GM12878 (cell line): ENCODE data around the gene UTP25. TPM values are rescaled to one million over a fixed set of nuclear protein-coding genes. Genes with fewer than 3 reads are reported as not detected.

Source experiments
- ATAC-seq: fragments of 200-7000 bp; cut with Tn5 transposase; 3 replicates; pipeline ENCODE4 v1.9.1; 2020; ENCODE audit warnings: mild to moderate bottlenecking, moderate library complexity
- BruUV-seq: library from RNA; stranded (reverse); fragments of 400-500 nt; replicated peaks from 2 replicates; lab custom pipeline; 2021; lab: Mats Ljungman, UMichigan
- CTCF ChIA-PET: fragments of 300-600 bp; sonication (Branson Sonifier 250); formaldehyde crosslinking; extraction: SDS; loops from one replicate; lab custom pipeline; 2021; ENCODE audit warnings: inconsistent platforms; lab: Yijun Ruan, JAX
- POLR2A ChIA-PET: fragments of 350-600 bp; formaldehyde crosslinking; extraction: SDS; loops from one replicate; lab custom pipeline; 2021; ENCODE audit warnings: inconsistent platforms; lab: Charles Lee
- RAD21 ChIA-PET: fragments of 300-600 bp; sonication (Branson Sonifier 250); formaldehyde crosslinking; loops from one replicate; lab custom pipeline; 2023; ENCODE audit warnings: antibody characterized with exemption; ENCODE audit not compliant: unreplicated experiment; lab: Charles Lee
- SMC1A ChIA-PET: fragments of 300-600 bp; sonication (Branson Sonifier 250); formaldehyde crosslinking; loops from one replicate; lab custom pipeline; 2023; ENCODE audit not compliant: unreplicated experiment, uncharacterized antibody; lab: Charles Lee
- DNase-seq: peaks from one replicate; pipeline ENCODE4 v3.0.0-alpha.2; 2011; ENCODE audit warnings: low read depth, low spot score
- FAIRE-seq: peaks from 3 replicates; lab custom pipeline; 2011; peaks lifted over from hg19 to GRCh38; lab: Jason Lieb, UNC
- H2AFZ ChIP-seq: 2 replicates; pipeline ENCODE4 v1.6.0; 2011; ENCODE audit warnings: low read depth, low read length, control low read depth; ENCODE audit not compliant: control insufficient read depth
- H3K27ac ChIP-seq: 2 replicates; pipeline ENCODE4 v1.5.1; 2011; ENCODE audit warnings: control low read depth; ENCODE audit not compliant: control insufficient read depth, insufficient read depth
- H3K27me3 ChIP-seq, 2 experiments: replicated peaks in 1 of 2; 2 replicates each; pipeline versions ENCODE4 v1.6.0 to v1.6.1; 2011; ENCODE audit warnings: low read length in 1 of 2; ENCODE audit not compliant: control insufficient read depth in 2 of 2, insufficient read depth in 2 of 2
- H3K36me3 ChIP-seq, 2 experiments: 2 replicates each; pipeline ENCODE4 v1.5.1; 2011; ENCODE audit warnings: low read length in 1 of 2; ENCODE audit not compliant: control insufficient read depth in 2 of 2, insufficient read depth in 2 of 2
- H3K4me1 ChIP-seq: 2 replicates; pipeline ENCODE4 v1.6.1; 2011; ENCODE audit warnings: mild to moderate bottlenecking, low read length, moderate library complexity, mixed read lengths; ENCODE audit not compliant: control insufficient read depth, insufficient read depth
- H3K4me2 ChIP-seq: 2 replicates; pipeline ENCODE4 v1.6.0; 2011; ENCODE audit warnings: control low read depth; ENCODE audit not compliant: control insufficient read depth, insufficient read depth
- H3K4me3 ChIP-seq: fragments of 200-600 bp; sonication (generic); 2 replicates; pipeline ENCODE4 v1.5.1; 2016
- H3K79me2 ChIP-seq: 2 replicates; pipeline ENCODE4 v1.6.0; 2011; ENCODE audit warnings: low read length; ENCODE audit not compliant: control insufficient read depth, insufficient read depth
- H3K9ac ChIP-seq: 2 replicates; pipeline ENCODE4 v1.8.0; 2011; ENCODE audit warnings: low read length, control low read depth, mixed read lengths; ENCODE audit not compliant: control insufficient read depth, insufficient read depth
- H3K9me3 ChIP-seq: replicated peaks from 3 replicates; pipeline ENCODE4 v1.5.1; 2011; ENCODE audit warnings: mild to moderate bottlenecking, low read length; ENCODE audit not compliant: control insufficient read depth, insufficient read depth
- H4K20me1 ChIP-seq: 2 replicates; pipeline ENCODE4 v1.6.0; 2011; ENCODE audit not compliant: control insufficient read depth, insufficient read depth
- BCL3 ChIP-seq: IDR thresholded peaks from 2 replicates; pipeline ENCODE4 v1.6.1; 2011; ENCODE audit warnings: borderline replicate concordance, low read depth, mild to moderate bottlenecking, moderate library complexity, low read length; ENCODE audit not compliant: insufficient read depth, poor library complexity, severe bottlenecking
- BRCA1 ChIP-seq: IDR thresholded peaks from 2 replicates; pipeline ENCODE4 v1.6.1; 2011; ENCODE audit warnings: low read depth, low read length, improper control_type of control experiment
- CBFB ChIP-seq: IDR thresholded peaks from 2 replicates; pipeline ENCODE4 v1.6.1; 2016; ENCODE audit warnings: antibody characterized with exemption, low read depth
- CREM ChIP-seq: IDR thresholded peaks from 2 replicates; pipeline ENCODE4 v1.6.1; 2014; ENCODE audit warnings: antibody characterized with exemption, low read depth
- E4F1 ChIP-seq: fragments of 450-650 bp; IDR thresholded peaks from 2 replicates; pipeline ENCODE4 v1.6.1; 2018; ENCODE audit warnings: borderline replicate concordance, mild to moderate bottlenecking; ENCODE audit not compliant: partially characterized antibody
- EED ChIP-seq: sonication (generic); IDR thresholded peaks from 2 replicates; pipeline ENCODE4 v1.6.1; 2016; ENCODE audit warnings: antibody characterized with exemption, low read depth
- ELK1 ChIP-seq: IDR thresholded peaks from 2 replicates; pipeline ENCODE4 v1.6.1; 2012; ENCODE audit warnings: low read depth, low read length, improper control_type of control experiment
- HDGF ChIP-seq: fragments of 450-650 bp; IDR thresholded peaks from 2 replicates; pipeline ENCODE4 v1.6.1; 2016; ENCODE audit warnings: antibody characterized with exemption
- IRF3 ChIP-seq: fragments of 450-650 bp; IDR thresholded peaks from 2 replicates; pipeline ENCODE4 v1.6.1; 2014; ENCODE audit warnings: mild to moderate bottlenecking
- NR2F1 ChIP-seq: fragments of 450-650 bp; conservative IDR thresholded peaks from 2 replicates; pipeline ENCODE4 v1.6.1; 2017; ENCODE audit warnings: mild to moderate bottlenecking
- POLR2AphosphoS5 ChIP-seq: IDR thresholded peaks from 2 replicates; pipeline ENCODE4 v1.6.1; 2011; ENCODE audit warnings: mild to moderate bottlenecking, low read length, inconsistent platforms
- POU2F2 ChIP-seq: IDR thresholded peaks from 3 replicates; pipeline ENCODE4 v1.6.1; 2011; ENCODE audit warnings: low read depth, mild to moderate bottlenecking, low read length, borderline replicate concordance
- SREBF2 ChIP-seq: IDR thresholded peaks from 2 replicates; pipeline ENCODE4 v1.6.1; 2012; ENCODE audit warnings: mild to moderate bottlenecking, low read length
- TBL1XR1 ChIP-seq: IDR thresholded peaks from 2 replicates; pipeline ENCODE4 v1.6.1; 2012; ENCODE audit warnings: low read depth, low read length, improper control_type of control experiment
- TCF12 ChIP-seq: IDR thresholded peaks from 2 replicates; pipeline ENCODE4 v1.6.1; 2011; ENCODE audit warnings: low read depth, mild to moderate bottlenecking, low read length
- TCF3 ChIP-seq: IDR thresholded peaks from 2 replicates; pipeline ENCODE4 v1.6.1; 2012; ENCODE audit warnings: low read depth, mild to moderate bottlenecking, low read length, borderline replicate concordance; ENCODE audit not compliant: insufficient read depth
- ZNF207 ChIP-seq: fragments of 450-650 bp; IDR thresholded peaks from 2 replicates; pipeline ENCODE4 v1.6.1; 2014; ENCODE audit warnings: antibody characterized with exemption, mild to moderate bottlenecking, borderline replicate concordance
- ZNF622 ChIP-seq: fragments of 450-650 bp; IDR thresholded peaks from 2 replicates; pipeline ENCODE4 v1.6.1; 2017; ENCODE audit warnings: mild to moderate bottlenecking, inconsistent platforms
- WGBS: methylation state at CpG from one replicate; pipeline ENCODE4 v1.1.6; 2016; ENCODE audit warnings: low lambda C conversion rate; ENCODE audit not compliant: insufficient replicate concordance, insufficient coverage; ENCODE audit errors: missing lambda C conversion rate; 5-methylcytosine and 5-hydroxymethylcytosine counted together
- in situ Hi-C: fragments of 300-500 bp; cut with MboI; formaldehyde crosslinking; loops from 9 replicates; pipeline ENCODE4 v1.14.3; 2018; ENCODE audit warnings: mixed read lengths
- intact Hi-C: fragments of 100-400 bp; cut with micrococcal nuclease; formaldehyde crosslinking; loops from one replicate; pipeline ENCODE4 v1.14.2; 2022; ENCODE audit not compliant: unreplicated experiment
- polyA plus RNA-seq, 11 experiments: library from polyadenylated mRNA; depleted of rRNA in 4 of 11; unstranded in 6 of 11; stranded (reverse) in 5 of 11; fragments of >200 nt; fragmentation: Nextera tagmentation in 4 of 11; fragmentation: Illumina TruSeq in 1 of 11; extraction: Ambion mirVana in 4 of 11; extraction: Trizol in 1 of 11; gene quantifications; 1 replicate in 1 of 11; 2 replicates in 10 of 11; pipeline versions ENCODE4 v1.2.1 to v1.2.3, GENCODE V29; 2011 to 2016; ENCODE audit warnings: inconsistent platforms in 2 of 11, missing spikeins in 2 of 11, low read depth in 1 of 11
- total RNA-seq, 4 experiments: library from RNA; depleted of rRNA in 3 of 4; stranded (reverse); fragments of >200 nt in 3 of 4; fragmentation: Illumina TruSeq in 1 of 4; extraction: Trizol in 1 of 4; gene quantifications; 2 replicates each; pipeline versions ENCODE4 v1.2.1 to v1.2.3, GENCODE V29; 2013 to 2021

UTP25 gene
- total and polyA plus RNA-seq, 10 of the 15 experiments (the other 5 are each of a cell fraction or from before 2014, with no cell fraction given) = 3.0 to 13.3 (median 8.5) TPM

GRCh38 chr1:209873067-209873799 is 45.5 kb downstream of the UTP25 start (continued):
- TF ChIP-seq BRCA1 (no peak), POU2F2 (no peak), SREBF2 (no peak), TBL1XR1 (no peak)

GRCh38 chr1:209875515-209875914 is 47.7 kb downstream of the UTP25 start:
- intact Hi-C loops = no loop called here
- no peak for FAIRE-seq
- SMC1A ChIA-PET = no interaction called here
- TF ChIP-seq ZNF207 (no peak), BRCA1 (no peak), NR2F1 (no peak), TCF3 (no peak), ELK1 (no peak), CBFB (no peak), POLR2AphosphoS5 (no peak), TCF12 (no peak), ZNF622 (no peak), EED (no peak), BCL3 (no peak), HDGF (no peak), IRF3 (no peak), CREM (no peak), E4F1 (no peak)

More at GRCh38 chr1:209875515-209875914, 47.7 kb downstream of the UTP25 start:
- no peaks in the 10 kb centered on the region for H3K27me3 ChIP-seq
- POLR2A ChIA-PET = no interaction called here
- H3K79me2 ChIP-seq = no peaks in the 10 kb centered on the region
- no peak overlapping the region for H2AFZ ChIP-seq
- BruUV-seq = no TSS peak
- no peak overlapping the region for H3K9ac ChIP-seq
- H3K9me3 ChIP-seq = no peaks in the 10 kb centered on the region
- H3K4me1 ChIP-seq = no peaks in the 10 kb centered on the region
- no peaks in the 10 kb centered on the region for H4K20me1 ChIP-seq
- H3K36me3 ChIP-seq = no peaks in the 10 kb centered on the region
- H3K27ac ChIP-seq = no peak overlapping the region
- 32% methylated on average over 7 of the region's 7 CpGs for WGBS
- CTCF ChIA-PET = interaction anchor here (0.8 kb wide), 1 partner anchor 21 kb away, joined by 3 read pairs; no protein-coding TSS in a partner anchor
- H3K4me3 ChIP-seq = no peak overlapping the region
- no peak overlapping the region for H3K4me2 ChIP-seq
- no peak for DNase-seq
- RAD21 ChIA-PET = no interaction called here
- no peak for ATAC-seq
- in situ Hi-C loops = no loop called here
